ENCODE results near the gene CTF1.
"Not testable (repeated sequence)": the region's sequence is repeated elsewhere in the genome, so short reads cannot be mapped to it uniquely, and the experiment has no call there.

CTF1 gene

DNA sequence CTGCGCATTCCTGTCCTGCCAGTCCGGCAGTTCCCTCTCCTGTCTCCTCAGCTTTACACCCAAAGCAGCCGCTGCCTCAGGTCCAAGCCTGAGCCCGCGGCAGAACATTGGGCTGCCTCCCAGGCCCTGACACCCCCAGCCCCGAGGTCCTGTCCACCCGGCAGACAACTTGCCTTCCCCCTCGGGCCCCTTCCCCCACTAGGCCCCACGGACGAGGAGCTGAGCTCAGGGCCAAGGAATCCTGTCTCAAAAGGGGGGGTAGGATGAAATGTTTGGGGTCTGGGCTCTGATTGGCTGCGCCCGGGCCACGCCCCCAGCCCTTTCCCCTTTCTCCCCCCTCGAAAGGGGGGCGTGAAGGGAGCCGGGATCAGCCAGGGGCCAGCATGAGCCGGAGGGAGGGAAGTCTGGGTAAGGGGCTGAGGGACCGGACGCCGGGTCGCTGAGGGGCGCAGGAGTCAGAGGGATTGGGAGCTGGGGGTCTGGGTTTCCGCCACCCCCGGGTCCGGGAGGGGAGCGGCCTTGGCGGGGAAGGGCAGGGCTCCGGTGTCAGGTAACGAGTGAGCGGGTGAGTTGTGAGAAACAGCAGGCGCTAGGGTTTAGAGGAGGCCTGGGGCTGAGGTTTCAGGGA, at the start of gene CTF1:
Gene CTF1 (plus strand): TSS at position 354 of the 628 bp plus-strand sequence. CDS start 30 bp downstream, at position 384.
- DNase-seq, result no peak

- no peak for DNase-seq
Observed at GRCh38 chr16:30846649-30847402, 49.6 kb upstream of the CTF1 start.

- DNase-seq, result no peak
Observed at GRCh38 chr16:30850246-30850645, 46.2 kb upstream of the CTF1 start.

DNA sequence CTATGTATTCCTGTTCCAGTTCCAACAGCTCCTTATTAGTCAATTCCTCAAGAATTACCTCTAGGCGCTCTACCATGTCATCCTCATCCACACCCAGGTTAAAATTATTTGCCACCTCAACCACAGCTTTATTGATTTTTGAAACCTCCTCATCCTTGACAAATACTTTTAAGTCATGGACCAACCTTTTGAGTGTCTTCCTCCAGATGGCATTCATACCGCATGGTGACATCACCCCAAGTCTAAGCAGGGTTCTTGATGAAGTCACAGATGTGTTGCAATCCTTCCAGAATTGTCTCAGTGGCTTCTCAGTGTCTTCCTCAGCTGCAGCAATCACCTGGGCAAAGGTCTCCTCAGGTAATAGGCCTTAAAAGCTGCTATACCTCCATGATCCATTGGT, 42.7 kb upstream of the CTF1 start:
- DNase-seq, result no peak

GRCh38 chr16:30858111-30858495, 38.3 kb upstream of the CTF1 start:
- no peak for DNase-seq

GRCh38 chr16:30858829-30859423, 37.5 kb upstream of the CTF1 start:
- no peak for DNase-seq

DNA sequence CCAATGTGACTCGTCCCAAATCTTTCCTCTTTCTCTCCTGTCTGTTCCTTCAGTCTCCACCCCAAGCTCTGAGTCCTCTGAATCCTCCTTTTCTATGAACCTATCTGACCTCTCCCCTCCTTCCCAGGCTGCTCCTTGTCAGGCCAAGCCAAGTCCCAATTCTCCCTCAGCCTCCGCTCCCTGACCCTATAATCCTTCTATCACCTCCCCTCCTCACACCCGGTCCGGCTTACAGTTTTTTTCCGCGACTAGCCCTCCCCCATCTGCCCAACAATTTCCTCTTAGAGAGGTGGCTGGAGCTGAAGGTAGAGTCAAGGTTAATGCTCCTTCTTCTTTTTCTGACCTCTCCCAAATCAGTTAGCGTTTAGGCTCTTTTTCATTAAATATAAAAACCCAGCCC, 35.7 kb upstream of the CTF1 start:
- not testable (repeated sequence) for DNase-seq

DNA sequence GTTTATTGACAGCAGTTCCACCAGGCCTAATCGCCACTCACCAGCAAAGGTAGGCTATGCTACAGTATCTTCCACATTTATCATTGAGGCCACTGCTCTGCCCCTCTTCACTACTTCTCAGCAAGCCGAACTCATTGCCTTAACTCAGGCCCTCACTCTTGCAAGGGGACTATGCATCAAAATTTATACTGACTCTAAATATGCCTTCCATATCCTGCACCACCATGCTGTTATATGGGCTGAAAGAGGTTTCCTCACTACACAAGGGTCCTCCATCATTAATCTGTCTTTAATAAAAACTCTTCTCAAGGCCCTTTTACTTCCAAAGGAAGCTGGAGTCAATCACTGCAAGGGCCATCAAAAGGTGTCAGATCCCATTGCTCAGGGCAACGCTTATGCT, 33.2 kb upstream of the CTF1 start:
- not testable (repeated sequence) for DNase-seq

DNA sequence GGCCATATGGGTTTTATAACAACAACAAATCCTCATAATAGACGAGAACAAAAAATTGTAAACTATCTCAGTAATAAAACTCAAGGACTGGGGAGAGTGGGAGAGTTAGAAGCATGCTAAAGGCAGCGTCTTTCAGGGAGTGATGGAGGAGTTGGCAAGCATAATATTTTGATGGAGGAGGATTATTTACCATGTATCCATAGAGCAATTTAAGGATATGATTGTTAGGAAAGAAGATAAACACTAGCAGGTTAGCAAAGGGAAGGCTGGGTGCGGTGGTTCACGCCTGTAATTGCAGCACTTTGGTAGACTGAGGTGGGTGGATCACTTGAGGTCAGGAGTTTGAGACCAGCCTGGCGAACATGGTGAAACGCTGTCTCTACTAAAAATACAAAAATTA, 30.4 kb upstream of the CTF1 start:
- DNase-seq, result no peak

- DNase-seq, result no peak
Observed at GRCh38 chr16:30867747-30868146, 28.7 kb upstream of the CTF1 start.

GRCh38 chr16:30870904-30871303, 25.5 kb upstream of the CTF1 start:
- DNase-seq, result no peak

DNA sequence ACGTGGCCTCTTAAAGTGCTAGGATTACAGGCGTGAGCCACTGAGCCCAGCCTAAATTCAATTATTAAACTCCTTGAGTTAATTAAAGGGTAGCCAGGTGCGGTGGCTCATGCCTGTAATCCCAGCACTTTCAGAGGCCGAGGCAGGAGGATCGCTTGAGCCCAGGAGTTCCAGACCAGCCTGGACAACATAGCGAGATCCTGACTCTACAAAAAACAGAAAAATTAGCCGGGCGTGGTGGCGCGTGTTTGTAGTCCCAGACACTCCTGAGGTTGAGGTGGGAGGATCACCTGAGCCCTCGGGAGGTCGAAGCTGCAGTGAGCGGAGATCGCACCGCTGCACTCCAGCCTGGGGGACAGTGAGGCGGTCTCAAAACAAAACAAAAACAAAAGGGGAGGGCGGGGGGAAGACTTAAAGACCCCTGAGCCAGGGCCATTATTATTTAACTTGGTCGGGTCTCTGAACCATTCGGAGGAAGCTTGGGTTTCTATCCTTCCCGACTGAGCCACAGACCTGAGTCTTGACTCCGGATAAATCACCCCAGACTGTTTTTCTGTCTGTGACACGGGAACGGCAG, 22.1 kb upstream of the CTF1 start:
- DNase-seq, result no peak

DNA sequence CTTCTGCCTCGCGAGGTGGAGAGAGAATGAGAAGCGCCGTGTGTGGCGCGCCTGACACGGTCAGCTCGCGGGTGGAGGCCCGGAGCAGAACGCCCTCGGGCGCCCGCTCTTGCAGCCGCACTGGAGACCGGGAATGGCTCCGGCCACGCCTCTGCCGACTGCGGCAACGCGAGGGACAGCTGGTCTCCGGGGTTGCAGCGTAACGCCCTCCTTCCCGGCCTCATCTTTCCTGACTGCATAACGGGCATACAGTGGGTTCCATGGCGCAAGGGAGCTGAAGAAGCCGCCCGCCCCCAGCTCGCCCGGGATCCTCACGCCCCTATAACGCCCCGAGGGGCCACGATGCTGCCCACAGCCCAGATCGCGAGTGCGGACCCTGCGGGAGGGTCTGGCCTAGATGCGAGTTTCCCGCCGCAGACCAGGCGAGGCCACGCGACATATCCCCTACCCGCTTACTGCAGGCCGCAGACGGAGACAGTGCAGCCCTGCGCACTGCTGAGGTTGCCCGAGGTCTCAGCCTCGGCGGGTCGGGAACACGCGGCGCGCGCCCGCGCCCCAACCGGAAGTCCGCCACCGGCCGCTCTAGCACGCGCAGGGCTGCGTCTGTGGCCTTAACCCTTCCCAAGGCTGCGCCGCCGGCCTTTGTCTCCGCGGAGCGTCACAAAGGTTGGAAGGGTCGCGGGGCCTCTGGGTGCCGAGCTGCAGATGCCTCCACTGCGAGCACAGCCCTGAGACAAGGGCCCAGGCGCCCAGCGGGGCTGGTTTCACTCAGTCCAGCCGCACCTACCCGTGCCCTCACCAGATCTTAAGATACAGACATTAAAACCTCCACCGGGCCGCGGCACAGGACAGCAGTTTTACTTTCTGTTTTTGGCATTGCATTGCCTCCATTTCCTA, 21.3 kb upstream of the CTF1 start:
- peak; percentile 87 for DNase-seq

DNA sequence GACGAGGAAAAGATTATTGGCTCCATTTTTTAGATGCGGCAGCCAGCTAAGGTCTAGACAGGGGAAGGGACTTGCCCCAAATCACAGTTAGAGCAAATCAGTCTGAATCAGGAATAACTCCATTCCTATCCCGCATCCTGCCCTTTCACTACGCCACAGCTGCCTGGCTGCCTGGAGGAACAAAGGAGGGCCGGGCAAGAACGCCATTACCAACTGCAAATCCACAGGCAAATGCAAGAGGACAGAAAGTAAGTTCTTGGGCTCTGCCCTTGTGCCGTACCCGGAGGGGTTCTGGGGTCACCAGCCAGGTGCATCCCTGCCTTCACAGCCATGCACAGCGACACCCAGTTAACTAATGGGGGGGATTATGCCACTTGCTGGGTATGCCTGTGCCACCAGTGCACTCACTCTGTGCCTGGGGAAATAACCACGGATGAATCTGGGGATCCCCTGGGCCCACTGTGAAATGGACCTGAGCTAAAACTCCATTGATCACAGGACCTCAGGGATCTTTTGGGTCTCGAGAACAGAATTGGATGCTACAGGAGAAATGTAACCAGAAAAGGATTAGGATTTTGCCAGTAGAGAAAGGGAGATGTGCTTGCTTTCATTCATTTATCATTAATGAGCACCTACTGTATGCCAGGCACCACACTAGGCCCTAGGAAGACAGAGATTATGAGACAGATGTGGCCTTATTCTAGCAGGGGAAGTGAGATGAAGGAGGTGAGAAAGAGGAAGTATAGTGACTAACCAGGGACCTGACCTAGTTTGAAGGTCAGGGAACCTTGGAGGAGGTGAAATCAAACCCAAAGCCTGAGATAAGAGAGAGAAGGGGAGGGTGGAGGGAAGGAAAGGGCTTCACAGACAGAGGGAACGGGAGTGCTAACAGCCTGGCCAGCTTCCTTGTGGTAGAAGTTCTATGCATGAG, 20.3 kb upstream of the CTF1 start:
- DNase-seq, result no peak

DNA sequence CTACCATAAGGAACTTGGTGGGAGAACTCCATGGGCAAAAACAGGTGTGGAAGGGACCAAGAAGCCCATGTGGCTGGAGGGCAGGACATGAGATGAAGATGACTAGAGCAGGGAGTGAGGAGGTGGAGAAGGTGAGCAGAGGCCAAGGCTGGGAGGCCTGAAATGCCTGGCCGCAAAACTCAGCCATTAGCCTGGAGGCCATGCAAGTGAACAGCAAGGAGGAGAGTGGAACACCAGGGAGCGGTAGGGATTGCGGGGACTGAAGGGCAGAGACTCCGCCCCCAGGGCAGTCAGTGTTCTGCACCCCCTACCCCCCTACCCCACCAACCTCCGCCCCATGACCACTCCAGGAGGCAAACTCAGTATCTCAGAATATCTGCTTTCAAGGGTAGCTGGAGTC, 19.5 kb upstream of the CTF1 start:
- no peak for DNase-seq

GRCh38 chr16:30882429-30883310, 13.7 kb upstream of the CTF1 start:
- DNase-seq, result no peak

DNA sequence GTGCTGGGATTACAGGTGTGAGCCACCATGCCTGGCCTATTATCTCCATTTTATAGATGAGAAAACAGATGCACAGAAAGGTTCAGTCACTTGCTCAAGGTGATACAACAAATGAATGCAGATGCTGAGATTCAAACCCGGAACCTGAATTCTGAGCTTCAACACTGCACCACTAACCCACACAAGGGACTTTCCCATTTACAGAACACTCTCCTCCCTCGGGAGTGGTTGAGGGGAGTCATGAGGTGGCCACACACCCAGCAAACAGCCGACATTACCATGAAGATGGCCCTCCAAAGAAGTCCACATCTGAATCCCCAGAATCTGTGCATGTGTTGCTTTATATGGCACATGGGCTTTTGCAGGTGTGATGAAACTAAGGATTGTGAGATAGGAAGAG, 11.7 kb upstream of the CTF1 start:
- DNase-seq, result no peak

GRCh38 chr16:30885196-30885595, 11.2 kb upstream of the CTF1 start:
- DNase-seq, result no peak

DNA sequence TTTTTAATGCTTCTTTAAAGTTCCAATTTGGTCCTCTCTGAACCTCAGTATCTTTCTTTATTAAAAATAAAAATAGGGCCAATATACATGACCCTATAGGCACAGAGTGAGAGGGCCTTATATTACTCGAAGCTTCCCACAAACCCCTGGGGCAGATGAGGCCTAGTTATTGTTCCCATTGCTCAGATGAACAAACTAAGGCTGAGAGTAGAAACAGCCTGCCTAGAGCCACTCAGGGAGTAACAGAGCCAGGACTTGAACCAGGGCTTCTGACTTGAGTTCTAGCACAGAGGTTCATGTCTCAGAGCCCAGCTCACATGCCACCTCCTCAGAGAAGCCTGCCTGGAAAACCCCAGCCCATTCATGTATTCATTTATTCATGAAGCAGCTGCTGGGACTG, 10.3 kb upstream of the CTF1 start:
- no peak for DNase-seq

DNA sequence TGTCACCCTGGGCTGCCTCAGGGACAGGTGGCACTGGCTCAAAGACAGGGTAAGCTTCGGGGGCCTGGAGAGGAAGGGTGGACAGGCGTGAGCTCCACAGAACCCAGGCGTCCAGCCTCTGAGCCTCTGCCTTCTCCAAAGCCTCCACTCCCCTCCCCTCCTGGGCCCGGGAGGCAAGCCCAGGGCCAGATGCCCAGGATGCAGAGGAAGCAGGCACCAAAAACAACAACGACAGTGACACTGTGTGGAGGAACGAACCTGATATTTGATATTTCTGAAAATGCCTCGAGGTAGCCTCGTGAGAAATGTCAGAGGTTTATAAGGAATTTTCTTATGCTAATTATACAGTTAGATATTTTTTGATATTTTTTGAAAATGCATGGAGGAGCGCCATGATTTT, 8.5 kb upstream of the CTF1 start:
- no peak for DNase-seq

Measured in stimulated activated CD4-positive, alpha-beta T cell treated with anti-CD3 and anti-CD28 coated beads, Interleukin-12 subunit alpha, Interleukin-12 subunit beta, amount 100 ng/mL, for 4 hours (primary cell).